Measurements from ENCODE around the gene NDOR1.

NDOR1 gene

DNA sequence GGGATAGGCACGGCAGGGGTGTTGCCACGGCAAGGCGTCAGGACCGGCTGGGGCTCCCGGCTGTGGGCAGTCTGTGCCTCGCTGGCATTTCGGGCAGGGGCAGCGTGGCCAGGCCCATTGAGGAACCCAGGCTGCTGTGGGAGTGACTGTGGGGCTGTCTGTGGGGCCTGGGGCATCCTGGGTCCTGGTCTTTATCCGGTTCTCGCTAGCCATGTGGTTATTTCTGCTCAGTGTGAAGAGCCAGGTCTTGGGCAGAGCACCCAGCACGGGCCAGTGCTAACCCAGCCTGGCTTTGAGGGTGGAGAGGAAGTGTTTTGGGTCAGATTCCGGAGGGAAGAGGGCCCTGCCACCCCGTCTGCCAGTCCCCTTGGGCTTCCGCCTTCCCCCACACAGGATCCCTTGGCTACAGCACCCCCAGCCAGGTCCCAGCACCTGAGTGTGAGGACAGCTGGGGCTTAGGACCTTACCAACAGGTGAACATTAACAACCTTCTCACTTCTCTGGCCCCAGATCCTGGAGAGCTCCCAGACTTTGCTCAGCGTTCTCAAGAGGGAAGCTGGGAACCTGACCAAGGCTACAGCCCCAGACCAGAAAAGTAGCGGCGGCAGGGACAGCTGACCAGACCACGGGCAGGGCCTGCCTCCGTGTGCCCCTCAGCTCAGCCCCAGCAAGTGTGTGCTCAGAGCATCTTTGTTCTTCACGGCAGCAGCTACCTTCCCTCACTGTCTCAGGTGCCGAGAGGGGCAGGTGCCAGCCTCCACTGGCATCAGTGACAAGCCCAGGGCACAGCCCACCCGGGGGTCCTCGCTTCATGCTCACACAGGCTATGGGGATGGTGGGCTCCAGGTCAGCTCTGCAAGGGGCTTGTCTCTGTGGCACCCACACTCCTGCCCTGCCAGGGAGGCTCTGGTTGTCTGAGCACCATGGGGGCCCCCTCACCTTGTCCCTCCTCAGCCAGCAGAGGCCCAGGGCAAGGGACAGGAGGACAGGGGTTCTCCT is 15.9 kb upstream of the NDOR1 start:
- Histone ChIP-seq H3K36me3 (ENCODE audit: control insufficient read depth, insufficient read depth, low read length) (no peaks in the 10 kb centered on the region), H3K9me3 (ENCODE audit: control insufficient read depth, low read length) (no peaks in the 10 kb centered on the region), H3K9ac (ENCODE audit: low read length) (peak overlapping the region; percentile 89), H3K4me1 (ENCODE audit: control insufficient read depth, insufficient read depth, low read length) (peaks cover 38% of the 10 kb centered on the region), H3K4me3 (ENCODE audit: low read length) (peak overlapping the region; percentile 91), H3K27me3 (ENCODE audit: control insufficient read depth, insufficient read depth, low read length) (no peaks in the 10 kb centered on the region)

DNA sequence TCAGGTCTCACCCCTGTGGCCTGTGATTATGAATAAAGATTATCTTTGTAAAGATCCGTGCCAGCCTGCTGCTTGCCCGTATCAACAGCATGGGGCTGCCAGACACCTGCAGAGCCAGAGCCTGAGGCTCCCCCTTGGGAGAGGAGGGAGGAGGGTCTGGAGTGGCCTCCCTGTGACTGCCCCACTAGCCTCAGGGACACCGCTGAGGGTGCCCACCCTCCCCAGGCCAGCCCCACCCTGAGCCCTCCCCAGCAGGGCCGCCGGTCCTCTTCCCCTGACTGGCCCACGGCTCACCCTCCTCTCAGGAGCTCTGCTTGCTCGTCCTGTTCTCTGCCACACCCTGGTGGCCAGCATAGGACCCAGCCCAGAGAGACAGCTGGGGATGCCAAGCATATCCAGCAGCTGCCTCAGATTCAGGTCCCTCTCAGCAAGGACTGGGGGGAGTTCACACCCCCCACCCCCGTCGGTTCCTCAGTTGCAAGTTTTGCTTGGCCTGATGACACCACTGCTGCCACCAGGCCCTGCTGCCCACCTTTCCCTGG is 15.1 kb upstream of the NDOR1 start:
- Histone ChIP-seq H3K4me3 (ENCODE audit: low read length) (no peak overlapping the region), H3K4me1 (ENCODE audit: control insufficient read depth, insufficient read depth, low read length) (peaks cover 46% of the 10 kb centered on the region), H3K9me3 (ENCODE audit: control insufficient read depth, low read length) (no peaks in the 10 kb centered on the region), H3K27me3 (ENCODE audit: control insufficient read depth, insufficient read depth, low read length) (no peaks in the 10 kb centered on the region), H3K9ac (ENCODE audit: low read length) (peak overlapping the region; percentile 89), H3K36me3 (ENCODE audit: control insufficient read depth, insufficient read depth, low read length) (no peaks in the 10 kb centered on the region)

DNA sequence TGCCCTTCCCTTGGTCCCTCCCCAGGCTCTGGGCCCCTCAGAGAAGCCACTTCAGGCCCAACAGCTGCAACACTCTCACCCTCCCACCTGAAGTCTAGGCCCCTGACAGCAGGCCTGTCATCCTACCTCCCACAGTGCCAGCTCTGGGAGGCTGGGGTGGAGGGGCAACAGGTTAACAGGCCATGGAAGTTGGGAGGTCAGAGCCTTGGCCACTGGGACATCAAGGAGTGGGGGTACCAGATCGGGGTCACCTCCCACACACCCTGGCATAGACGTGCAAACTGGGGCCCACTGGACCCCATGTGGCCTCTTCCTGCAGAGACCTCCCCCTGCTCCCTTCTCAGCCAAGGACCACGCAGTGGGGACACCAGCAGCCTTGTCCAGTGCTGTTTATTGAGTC is 14.3 kb upstream of the NDOR1 start:
- Histone ChIP-seq H3K4me3 (ENCODE audit: low read length) (no peak overlapping the region), H3K4me1 (ENCODE audit: control insufficient read depth, insufficient read depth, low read length) (peaks cover 55% of the 10 kb centered on the region), H3K9me3 (ENCODE audit: control insufficient read depth, low read length) (no peaks in the 10 kb centered on the region), H3K27me3 (ENCODE audit: control insufficient read depth, insufficient read depth, low read length) (no peaks in the 10 kb centered on the region), H3K9ac (ENCODE audit: low read length) (no peak overlapping the region), H3K36me3 (ENCODE audit: control insufficient read depth, insufficient read depth, low read length) (no peaks in the 10 kb centered on the region)

DNA sequence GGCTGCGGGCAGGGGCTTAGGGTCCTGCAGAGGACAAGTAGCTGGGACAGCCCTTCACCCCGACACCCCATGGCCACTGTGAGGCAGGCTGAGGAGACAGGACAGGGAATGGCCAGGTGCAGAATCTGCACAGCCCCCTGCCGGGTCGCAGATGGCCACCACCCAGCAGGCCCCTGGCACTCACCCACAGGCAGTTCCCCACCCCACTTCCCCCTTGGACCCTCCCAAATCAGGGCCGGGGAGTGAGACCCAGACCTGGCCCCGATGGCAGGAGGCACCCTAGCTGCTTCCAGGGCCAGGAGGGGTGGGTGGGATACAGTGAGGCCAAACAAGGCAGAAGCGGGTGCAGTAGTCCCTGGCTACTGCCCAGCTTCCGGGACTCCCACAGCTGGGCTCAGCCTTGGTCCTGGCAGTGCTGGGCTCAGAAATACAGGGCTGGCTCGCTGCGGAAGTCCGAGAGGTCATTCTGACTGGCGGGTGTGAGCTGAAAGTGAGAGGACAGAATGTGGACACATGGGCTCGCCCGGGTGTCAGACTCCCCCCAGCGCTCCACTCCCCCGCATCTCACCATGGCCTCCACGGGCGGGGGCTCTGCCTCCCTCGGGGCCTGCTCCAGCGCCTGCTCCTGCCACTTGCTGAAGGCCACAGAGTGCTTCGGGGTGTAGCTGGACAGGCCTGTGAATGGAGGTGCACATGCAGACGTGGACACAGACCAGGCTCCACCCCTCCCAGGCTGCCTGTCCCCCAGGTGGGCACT is 13.6 kb upstream of the NDOR1 start:
- no peak overlapping the region for H3K9ac ChIP-seq (ENCODE audit: low read length)
- H3K9me3 ChIP-seq (ENCODE audit: control insufficient read depth, low read length) = no peaks in the 10 kb centered on the region

DNA sequence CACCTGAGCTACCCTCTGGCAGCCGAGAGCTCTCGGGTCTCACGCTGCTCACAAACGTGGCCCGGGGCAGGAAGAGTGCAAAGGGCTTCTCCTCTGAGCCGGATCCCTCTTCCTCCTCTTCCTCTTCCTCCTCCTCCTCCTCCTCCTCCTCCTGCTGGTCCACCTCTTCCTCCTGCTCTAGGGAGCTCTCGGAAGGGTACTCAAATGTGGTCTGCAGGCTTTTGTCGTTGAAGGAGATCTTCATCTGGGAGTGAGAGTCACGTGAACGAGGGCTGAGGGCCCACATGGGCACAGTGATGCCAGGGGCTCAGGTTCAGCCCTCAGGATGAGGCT is 13.1 kb upstream of the NDOR1 start:
- Histone ChIP-seq H3K9ac (ENCODE audit: low read length) (no peak overlapping the region), H3K4me1 (ENCODE audit: control insufficient read depth, insufficient read depth, low read length) (peaks cover 56% of the 10 kb centered on the region), H3K27me3 (ENCODE audit: control insufficient read depth, insufficient read depth, low read length) (no peaks in the 10 kb centered on the region), H3K9me3 (ENCODE audit: control insufficient read depth, low read length) (no peaks in the 10 kb centered on the region), H3K36me3 (ENCODE audit: control insufficient read depth, insufficient read depth, low read length) (no peaks in the 10 kb centered on the region), H3K4me3 (ENCODE audit: low read length) (no peak overlapping the region)

More for the DNA sequence above, 13.6 kb upstream of the NDOR1 start:
- Histone ChIP-seq H3K27me3 (ENCODE audit: control insufficient read depth, insufficient read depth, low read length) (no peaks in the 10 kb centered on the region), H3K36me3 (ENCODE audit: control insufficient read depth, insufficient read depth, low read length) (no peaks in the 10 kb centered on the region), H3K4me3 (ENCODE audit: low read length) (no peak overlapping the region), H3K4me1 (ENCODE audit: control insufficient read depth, insufficient read depth, low read length) (peaks cover 56% of the 10 kb centered on the region)

DNA sequence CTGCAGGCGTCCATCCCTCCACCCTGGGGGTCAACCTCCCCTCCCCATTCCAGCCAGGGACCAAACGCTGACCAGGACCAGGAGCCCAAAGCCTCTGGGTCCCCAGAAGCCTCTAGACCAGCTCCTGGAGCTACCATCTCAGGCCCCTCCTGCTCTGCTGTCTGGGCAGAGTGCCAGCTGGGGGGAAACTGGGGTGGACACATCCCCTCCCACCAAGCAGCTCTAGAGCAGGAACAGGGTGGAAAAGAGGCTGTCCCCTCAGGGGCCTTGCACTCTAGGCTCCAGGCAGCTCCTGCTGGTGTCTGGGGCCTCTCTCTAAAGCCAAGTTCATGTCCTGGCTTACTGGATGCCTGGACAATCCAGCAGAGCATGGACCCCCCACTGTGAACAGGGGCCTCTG is 12.6 kb upstream of the NDOR1 start:
- Histone ChIP-seq H3K27me3 (ENCODE audit: control insufficient read depth, insufficient read depth, low read length) (no peaks in the 10 kb centered on the region), H3K9ac (ENCODE audit: low read length) (no peak overlapping the region), H3K4me1 (ENCODE audit: control insufficient read depth, insufficient read depth, low read length) (peaks cover 56% of the 10 kb centered on the region), H3K4me3 (ENCODE audit: low read length) (no peak overlapping the region), H3K36me3 (ENCODE audit: control insufficient read depth, insufficient read depth, low read length) (no peaks in the 10 kb centered on the region), H3K9me3 (ENCODE audit: control insufficient read depth, low read length) (no peaks in the 10 kb centered on the region)

DNA sequence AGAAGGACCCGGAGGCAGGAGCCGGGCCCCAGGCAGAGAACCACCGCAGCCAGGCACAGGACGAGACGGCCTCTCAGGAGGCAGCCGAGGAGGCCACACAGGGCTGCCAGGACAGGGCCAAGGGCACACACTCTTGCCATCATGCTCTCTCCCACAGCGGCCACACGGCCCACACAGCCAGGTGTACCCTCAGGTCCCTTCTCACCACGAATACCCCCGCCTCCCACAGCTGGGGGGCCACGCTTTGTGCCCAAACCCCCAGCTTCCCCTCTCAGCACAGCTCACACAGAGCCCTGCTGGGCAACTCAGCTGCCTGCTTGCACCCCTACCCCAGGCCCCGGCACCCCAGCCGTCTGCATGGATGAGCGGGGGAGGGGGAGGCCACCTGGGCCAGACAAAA is 11.7 kb upstream of the NDOR1 start:
- H3K36me3 ChIP-seq (ENCODE audit: control insufficient read depth, insufficient read depth, low read length) = no peaks in the 10 kb centered on the region
- H3K9me3 ChIP-seq (ENCODE audit: control insufficient read depth, low read length) = no peaks in the 10 kb centered on the region
- no peak overlapping the region for H3K4me3 ChIP-seq (ENCODE audit: low read length)
- H3K27me3 ChIP-seq (ENCODE audit: control insufficient read depth, insufficient read depth, low read length) = no peaks in the 10 kb centered on the region
- H3K9ac ChIP-seq (ENCODE audit: low read length) = no peak overlapping the region
- peaks cover 64% of the 10 kb centered on the region for H3K4me1 ChIP-seq (ENCODE audit: control insufficient read depth, insufficient read depth, low read length)

DNA sequence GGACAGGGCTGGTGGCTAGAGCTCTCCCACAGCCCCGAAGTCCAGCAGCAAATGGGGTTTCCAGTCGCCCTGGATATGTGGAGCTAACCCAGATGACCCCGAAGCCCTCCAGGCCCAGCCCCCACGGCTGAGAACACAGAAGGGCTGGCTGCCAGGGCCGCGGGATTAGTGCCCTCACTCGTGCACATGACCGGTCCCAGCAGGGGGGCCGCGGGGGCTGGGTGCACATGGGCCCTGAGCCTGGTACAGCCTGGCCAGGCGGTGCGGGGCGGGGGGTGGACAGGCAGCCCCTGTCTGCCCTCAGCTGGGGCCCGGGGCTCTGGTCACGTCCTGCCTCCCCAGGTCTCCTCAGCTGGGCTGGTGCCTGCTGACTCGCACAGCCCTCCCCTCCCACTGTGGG is 11.1 kb upstream of the NDOR1 start:
- Histone ChIP-seq H3K4me3 (ENCODE audit: low read length) (no peak overlapping the region), H3K9me3 (ENCODE audit: control insufficient read depth, low read length) (no peaks in the 10 kb centered on the region), H3K4me1 (ENCODE audit: control insufficient read depth, insufficient read depth, low read length) (peaks cover 68% of the 10 kb centered on the region), H3K27me3 (ENCODE audit: control insufficient read depth, insufficient read depth, low read length) (no peaks in the 10 kb centered on the region), H3K9ac (ENCODE audit: low read length) (no peak overlapping the region), H3K36me3 (ENCODE audit: control insufficient read depth, insufficient read depth, low read length) (no peaks in the 10 kb centered on the region)

DNA sequence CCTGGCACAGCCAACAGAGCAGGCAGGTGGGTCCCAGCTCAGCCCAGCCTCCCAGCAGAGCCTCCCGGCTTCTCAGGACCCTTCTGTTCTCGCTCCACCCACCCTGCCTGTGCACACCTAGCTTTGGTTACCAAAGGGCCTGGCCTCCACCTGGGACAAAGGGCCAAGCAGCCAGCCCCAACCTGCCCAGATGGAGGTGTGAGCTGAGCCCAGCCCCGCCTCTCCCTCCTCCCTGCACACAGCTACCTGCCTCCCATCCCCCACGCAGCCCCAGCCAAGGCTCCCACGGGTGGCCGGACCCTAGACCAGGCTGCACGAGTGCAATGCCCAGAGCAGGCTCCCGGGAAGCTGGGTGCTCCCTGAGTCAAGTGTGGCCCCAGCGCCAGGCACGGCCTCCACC is 10.6 kb upstream of the NDOR1 start:
- H3K4me3 ChIP-seq (ENCODE audit: low read length) = no peak overlapping the region
- H3K9ac ChIP-seq (ENCODE audit: low read length) = no peak overlapping the region
- H3K27me3 ChIP-seq (ENCODE audit: control insufficient read depth, insufficient read depth, low read length) = no peaks in the 10 kb centered on the region
- H3K36me3 ChIP-seq (ENCODE audit: control insufficient read depth, insufficient read depth, low read length) = no peaks in the 10 kb centered on the region
- H3K4me1 ChIP-seq (ENCODE audit: control insufficient read depth, insufficient read depth, low read length) = peaks cover 65% of the 10 kb centered on the region
- no peaks in the 10 kb centered on the region for H3K9me3 ChIP-seq (ENCODE audit: control insufficient read depth, low read length)

DNA sequence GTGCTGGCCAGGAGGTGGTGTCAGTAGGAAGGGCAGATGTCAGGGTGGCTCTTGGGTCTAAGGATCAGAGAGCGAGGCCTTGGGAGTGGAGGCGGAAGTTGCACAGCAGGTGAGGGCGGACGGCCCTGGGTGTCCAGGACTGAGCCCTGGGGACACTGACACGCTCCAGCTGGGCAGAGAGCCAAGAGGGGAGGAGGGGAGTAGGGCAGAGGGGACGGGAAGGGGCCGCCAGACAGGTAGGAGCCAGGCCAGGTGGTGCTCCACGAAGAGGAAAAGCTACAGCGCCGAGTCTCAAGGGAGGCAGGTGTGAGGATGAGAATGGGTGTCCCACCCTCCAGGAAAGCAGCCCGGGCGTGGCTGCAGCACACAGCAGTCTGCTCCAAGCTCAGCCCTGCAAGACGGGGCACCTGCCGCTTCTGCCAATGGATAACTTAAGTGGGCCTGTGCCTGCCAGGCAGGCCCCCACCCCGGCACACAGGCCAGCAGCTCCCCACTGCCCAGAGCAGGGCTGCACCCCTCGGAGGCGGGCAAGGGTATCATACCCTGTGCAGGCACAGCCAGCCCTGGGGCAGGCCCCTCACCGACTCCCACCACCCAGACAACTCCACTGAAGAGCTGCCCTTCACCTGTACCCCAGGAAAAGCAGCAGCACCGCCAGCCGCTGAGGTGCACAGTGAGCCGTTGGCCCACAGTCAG is 9.8 kb upstream of the NDOR1 start:
- H3K36me3 ChIP-seq (ENCODE audit: control insufficient read depth, insufficient read depth, low read length) = no peaks in the 10 kb centered on the region
- no peaks in the 10 kb centered on the region for H3K9me3 ChIP-seq (ENCODE audit: control insufficient read depth, low read length)
- no peaks in the 10 kb centered on the region for H3K27me3 ChIP-seq (ENCODE audit: control insufficient read depth, insufficient read depth, low read length)
- peaks cover 57% of the 10 kb centered on the region for H3K4me1 ChIP-seq (ENCODE audit: control insufficient read depth, insufficient read depth, low read length)
- H3K4me3 ChIP-seq (ENCODE audit: low read length) = no peak overlapping the region
- H3K9ac ChIP-seq (ENCODE audit: low read length) = no peak overlapping the region

DNA sequence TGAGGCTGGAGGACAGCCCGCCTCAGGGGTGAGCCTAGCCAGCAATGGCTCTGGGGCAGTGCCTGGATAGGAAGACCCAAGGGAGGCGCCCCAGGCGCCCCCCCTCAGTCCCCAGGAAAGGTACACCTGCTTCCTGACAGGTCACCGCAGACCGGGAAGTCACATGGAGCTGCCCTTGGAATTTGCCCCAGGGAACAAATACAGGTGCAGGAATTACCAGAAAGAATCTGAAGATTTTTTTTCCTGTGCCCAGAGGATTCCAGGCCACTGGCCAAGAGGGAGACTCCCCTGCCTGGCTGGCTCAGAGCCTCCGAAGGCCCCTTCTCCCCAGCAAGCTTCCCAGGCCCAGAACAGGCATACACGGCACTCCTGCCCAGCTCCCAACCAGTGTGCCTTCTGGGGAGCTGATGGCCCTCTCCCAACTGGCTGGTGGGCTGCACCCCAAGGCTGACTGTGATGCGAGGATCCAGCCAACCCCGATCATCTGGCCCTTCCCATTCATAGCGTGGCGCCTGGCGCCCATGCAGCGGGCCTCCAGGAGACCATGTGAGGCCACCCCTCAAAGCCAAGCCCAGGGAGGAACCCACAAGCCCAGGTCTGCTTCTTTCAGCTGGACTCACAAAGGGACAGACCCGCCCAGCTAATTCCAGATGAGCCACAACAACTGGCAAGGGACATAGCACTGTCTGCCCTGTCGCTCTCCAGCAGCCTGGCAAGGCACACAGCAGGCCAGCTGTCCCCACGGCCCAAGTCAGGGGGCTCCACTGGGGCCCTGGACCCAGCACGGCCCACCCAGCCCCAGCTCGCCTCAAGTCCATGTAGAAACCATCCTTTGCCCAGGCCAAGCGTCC is 7.2 kb upstream of the NDOR1 start:
- Histone ChIP-seq H3K4me3 (ENCODE audit: low read length) (peak overlapping the region; percentile 25), H3K27me3 (ENCODE audit: control insufficient read depth, insufficient read depth, low read length) (no peaks in the 10 kb centered on the region), H3K9me3 (ENCODE audit: control insufficient read depth, low read length) (no peaks in the 10 kb centered on the region), H3K4me1 (ENCODE audit: control insufficient read depth, insufficient read depth, low read length) (peaks cover 63% of the 10 kb centered on the region), H3K36me3 (ENCODE audit: control insufficient read depth, insufficient read depth, low read length) (no peaks in the 10 kb centered on the region), H3K9ac (ENCODE audit: low read length) (peak overlapping the region; percentile 49)
